ENCODE measurements around the gene TCERG1L. TPM values are rescaled to one million over a fixed set of nuclear protein-coding genes. Genes with fewer than 3 reads are reported as not detected.

TCERG1L gene
- total and polyA plus RNA-seq, 10 donors = 0.03 to 1.2 (median 0.30) TPM; not detected in 3

GRCh38 chr10:131245475-131246059 lies 66.0 kb downstream of the TCERG1L start:
- Histone ChIP-seq H3K27ac (no peak overlapping the region), H3K4me1 (no peaks in the 10 kb centered on the region), H3K27me3 (replicated peaks in 1 of 7) (peaks cover 0 to 23% (median 0%) of the 10 kb centered on the region in 7 donors), H3K9me3 (no peaks in the 10 kb centered on the region), H3K36me3 (no peaks in the 10 kb centered on the region), H3K4me3 (no peak overlapping the region)
- DNase-seq = peak; percentile 66
- TF ChIP-seq POLR2A (IDR thresholded peaks at IDR 0.05) = no peak
- TF ChIP-seq CTCF (IDR thresholded peaks at IDR 0.05 in 8 of 11, conservative IDR thresholded peaks at IDR 0.05 in 3 of 11) = no peak
- TF ChIP-seq POLR2AphosphoS5 (IDR thresholded peaks at IDR 0.05) = no peak
- 64 to 73% (median 67%) methylated on average over 22 of the region's 22 CpGs for WGBS, 5 donors
- intact Hi-C loops (cut with DNase I; ENCODE audit: low total_unique reads) = no loop called here

GRCh38 chr10:131244836-131245235 lies 66.7 kb downstream of the TCERG1L start:
- Histone ChIP-seq H3K27me3 (replicated peaks in 1 of 7) (peaks cover 0 to 21% (median 0%) of the 10 kb centered on the region in 7 donors), H3K9me3 (no peaks in the 10 kb centered on the region), H3K4me3 (no peak overlapping the region), H3K36me3 (no peaks in the 10 kb centered on the region), H3K27ac (no peak overlapping the region), H3K4me1 (no peaks in the 10 kb centered on the region)
- 50 to 83% (median 72%) methylated on average over 1 of the region's 1 CpG for WGBS, 5 donors
- peak; percentile 54 for DNase-seq
- intact Hi-C loops (cut with DNase I; ENCODE audit: low total_unique reads) = no loop called here
- TF ChIP-seq CTCF (IDR thresholded peaks at IDR 0.05 in 8 of 11, conservative IDR thresholded peaks at IDR 0.05 in 3 of 11) (no peak), POLR2A (IDR thresholded peaks at IDR 0.05) (no peak), POLR2AphosphoS5 (IDR thresholded peaks at IDR 0.05) (no peak)

- 86 to 92% (median 91%) methylated on average over 11 to 12 of the region's 12 CpGs for WGBS, 5 donors
- no peak overlapping the region for H3K27ac ChIP-seq
- H3K36me3 ChIP-seq = no peaks in the 10 kb centered on the region
- H3K4me1 ChIP-seq = no peaks in the 10 kb centered on the region
- H3K4me3 ChIP-seq = no peak overlapping the region
- H3K27me3 ChIP-seq (replicated peaks in 1 of 7) = peaks cover 0 to 32% (median 0%) of the 10 kb centered on the region in 7 donors
- intact Hi-C loops (cut with DNase I; ENCODE audit: low total_unique reads) = no loop called here
- peak; percentile 46 for DNase-seq
- TF ChIP-seq POLR2AphosphoS5 (IDR thresholded peaks at IDR 0.05) (no peak), CTCF (IDR thresholded peaks at IDR 0.05 in 8 of 11, conservative IDR thresholded peaks at IDR 0.05 in 3 of 11) (no peak), POLR2A (IDR thresholded peaks at IDR 0.05) (no peak)
- H3K9me3 ChIP-seq = no peaks in the 10 kb centered on the region
These were observed 68.4 kb downstream of the TCERG1L start for GRCh38 chr10:131243076-131243475.

- Histone ChIP-seq H3K4me3 (no peak overlapping the region), H3K27me3 (replicated peaks in 1 of 7) (peaks cover 0 to 32% (median 0%) of the 10 kb centered on the region in 7 donors), H3K27ac (no peak overlapping the region), H3K36me3 (no peaks in the 10 kb centered on the region), H3K4me1 (no peaks in the 10 kb centered on the region), H3K9me3 (no peaks in the 10 kb centered on the region)
- intact Hi-C loops (cut with DNase I; ENCODE audit: low total_unique reads) = no loop called here
- TF ChIP-seq POLR2A (IDR thresholded peaks at IDR 0.05) (no peak), POLR2AphosphoS5 (IDR thresholded peaks at IDR 0.05) (no peak), CTCF (IDR thresholded peaks at IDR 0.05 in 8 of 11, conservative IDR thresholded peaks at IDR 0.05 in 3 of 11) (peak in 4 of 11 experiments; percentile 25 to 41 (median 36))
- DNase-seq = peak; percentile 57
- 19 to 31% (median 22%) methylated on average over 8 of the region's 8 CpGs for WGBS, 5 donors
These were observed 69.5 kb downstream of the TCERG1L start for GRCh38 chr10:131242007-131242406.
